Measurements from ENCODE around the gene CYBC1. TPM values are rescaled to one million over a fixed set of nuclear protein-coding genes. Genes with fewer than 3 reads are reported as not detected.

The CYBC1 gene
- polyA plus RNA-seq, 1 donor from 2014 or later: 66.6 TPM

DNA sequence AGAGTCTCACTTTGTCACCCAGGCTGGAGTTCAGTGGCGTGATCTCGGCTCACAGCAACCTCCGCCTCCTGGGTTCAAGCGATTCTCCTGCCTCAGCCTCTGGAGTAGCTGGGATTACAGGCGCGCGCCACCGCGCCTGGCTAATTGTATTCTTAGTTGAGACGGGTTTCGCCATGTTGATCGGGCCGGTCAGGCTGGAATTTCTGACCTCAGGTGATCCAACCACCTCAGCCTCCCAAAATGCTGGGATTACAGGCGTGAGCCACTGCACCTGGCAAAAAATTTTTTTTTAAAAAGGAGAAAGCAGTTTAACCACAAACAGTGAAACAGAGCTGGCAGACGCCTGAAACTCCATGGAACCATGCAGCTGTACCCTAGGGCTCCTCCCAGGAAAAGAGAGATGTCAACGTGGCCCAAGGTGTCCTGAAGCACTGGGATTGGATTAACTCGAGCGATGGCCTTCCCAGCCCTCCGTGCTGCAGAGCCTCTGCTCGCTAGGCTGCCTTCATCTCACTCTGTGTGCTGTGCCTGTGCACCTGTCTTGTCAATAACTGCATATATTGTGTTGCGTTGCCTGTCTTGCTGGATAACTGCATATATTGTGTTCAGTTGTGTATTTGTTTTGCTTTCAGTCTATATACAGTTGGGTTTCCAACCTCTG lies 39.4 kb upstream of the CYBC1 start:
- Histone ChIP-seq H3F3A (ENCODE audit: insufficient read depth, low read length, poor library complexity, severe bottlenecking) (no peaks in the 10 kb centered on the region), H3K27me3 (ENCODE audit: insufficient read depth, low read depth, low read length) (no peaks in the 10 kb centered on the region), H3K79me2 (replicated peaks; ENCODE audit: insufficient read depth, low read length) (no peaks in the 10 kb centered on the region), H3K9me3 (ENCODE audit: low read length) (no peaks in the 10 kb centered on the region), H2AFZ (ENCODE audit: low read depth, low read length) (no peak overlapping the region), H3K4me2 (ENCODE audit: low read length) (no peak overlapping the region), H3K9ac (ENCODE audit: low read length) (no peak overlapping the region), H3K27ac (ENCODE audit: low read length) (no peak overlapping the region), H3K4me3 (ENCODE audit: low read length) (no peak overlapping the region), H3K9me2 (ENCODE audit: insufficient read depth, low read length) (no peaks in the 10 kb centered on the region), H4K20me1 (ENCODE audit: insufficient read depth) (no peaks in the 10 kb centered on the region), H3K36me3 (ENCODE audit: insufficient read depth, low read length) (no peaks in the 10 kb centered on the region)
- TF ChIP-seq RAD21 (conservative IDR thresholded peaks at IDR 0.05) (no peak), TAF1 (IDR thresholded peaks at IDR 0.05; ENCODE audit: low read depth) (no peak), POLR2AphosphoS5 (IDR thresholded peaks at IDR 0.05) (no peak), EP300 (conservative IDR thresholded peaks at IDR 0.05; ENCODE audit: poor library complexity, severe bottlenecking) (no peak), MXI1 (conservative IDR thresholded peaks at IDR 0.05; ENCODE audit: poor library complexity, severe bottlenecking) (no peak), EZH2 (IDR thresholded peaks at IDR 0.05; ENCODE audit: borderline replicate concordance, insufficient read depth, low read length, poor library complexity, severe bottlenecking) (no peak), SMC3 (conservative IDR thresholded peaks at IDR 0.05; ENCODE audit: poor library complexity) (no peak)
- TF ChIP-seq, protein P1, sequence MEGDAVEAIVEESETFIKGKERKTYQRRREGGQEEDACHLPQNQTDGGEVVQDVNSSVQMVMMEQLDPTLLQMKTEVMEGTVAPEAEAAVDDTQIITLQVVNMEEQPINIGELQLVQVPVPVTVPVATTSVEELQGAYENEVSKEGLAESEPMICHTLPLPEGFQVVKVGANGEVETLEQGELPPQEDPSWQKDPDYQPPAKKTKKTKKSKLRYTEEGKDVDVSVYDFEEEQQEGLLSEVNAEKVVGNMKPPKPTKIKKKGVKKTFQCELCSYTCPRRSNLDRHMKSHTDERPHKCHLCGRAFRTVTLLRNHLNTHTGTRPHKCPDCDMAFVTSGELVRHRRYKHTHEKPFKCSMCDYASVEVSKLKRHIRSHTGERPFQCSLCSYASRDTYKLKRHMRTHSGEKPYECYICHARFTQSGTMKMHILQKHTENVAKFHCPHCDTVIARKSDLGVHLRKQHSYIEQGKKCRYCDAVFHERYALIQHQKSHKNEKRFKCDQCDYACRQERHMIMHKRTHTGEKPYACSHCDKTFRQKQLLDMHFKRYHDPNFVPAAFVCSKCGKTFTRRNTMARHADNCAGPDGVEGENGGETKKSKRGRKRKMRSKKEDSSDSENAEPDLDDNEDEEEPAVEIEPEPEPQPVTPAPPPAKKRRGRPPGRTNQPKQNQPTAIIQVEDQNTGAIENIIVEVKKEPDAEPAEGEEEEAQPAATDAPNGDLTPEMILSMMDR (IDR thresholded peaks at IDR 0.05; ENCODE audit: poor library complexity, severe bottlenecking): no peak
- TF ChIP-seq, protein P2, sequence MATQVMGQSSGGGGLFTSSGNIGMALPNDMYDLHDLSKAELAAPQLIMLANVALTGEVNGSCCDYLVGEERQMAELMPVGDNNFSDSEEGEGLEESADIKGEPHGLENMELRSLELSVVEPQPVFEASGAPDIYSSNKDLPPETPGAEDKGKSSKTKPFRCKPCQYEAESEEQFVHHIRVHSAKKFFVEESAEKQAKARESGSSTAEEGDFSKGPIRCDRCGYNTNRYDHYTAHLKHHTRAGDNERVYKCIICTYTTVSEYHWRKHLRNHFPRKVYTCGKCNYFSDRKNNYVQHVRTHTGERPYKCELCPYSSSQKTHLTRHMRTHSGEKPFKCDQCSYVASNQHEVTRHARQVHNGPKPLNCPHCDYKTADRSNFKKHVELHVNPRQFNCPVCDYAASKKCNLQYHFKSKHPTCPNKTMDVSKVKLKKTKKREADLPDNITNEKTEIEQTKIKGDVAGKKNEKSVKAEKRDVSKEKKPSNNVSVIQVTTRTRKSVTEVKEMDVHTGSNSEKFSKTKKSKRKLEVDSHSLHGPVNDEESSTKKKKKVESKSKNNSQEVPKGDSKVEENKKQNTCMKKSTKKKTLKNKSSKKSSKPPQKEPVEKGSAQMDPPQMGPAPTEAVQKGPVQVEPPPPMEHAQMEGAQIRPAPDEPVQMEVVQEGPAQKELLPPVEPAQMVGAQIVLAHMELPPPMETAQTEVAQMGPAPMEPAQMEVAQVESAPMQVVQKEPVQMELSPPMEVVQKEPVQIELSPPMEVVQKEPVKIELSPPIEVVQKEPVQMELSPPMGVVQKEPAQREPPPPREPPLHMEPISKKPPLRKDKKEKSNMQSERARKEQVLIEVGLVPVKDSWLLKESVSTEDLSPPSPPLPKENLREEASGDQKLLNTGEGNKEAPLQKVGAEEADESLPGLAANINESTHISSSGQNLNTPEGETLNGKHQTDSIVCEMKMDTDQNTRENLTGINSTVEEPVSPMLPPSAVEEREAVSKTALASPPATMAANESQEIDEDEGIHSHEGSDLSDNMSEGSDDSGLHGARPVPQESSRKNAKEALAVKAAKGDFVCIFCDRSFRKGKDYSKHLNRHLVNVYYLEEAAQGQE (IDR thresholded peaks at IDR 0.05; ENCODE audit: borderline replicate concordance): no peak

DNA sequence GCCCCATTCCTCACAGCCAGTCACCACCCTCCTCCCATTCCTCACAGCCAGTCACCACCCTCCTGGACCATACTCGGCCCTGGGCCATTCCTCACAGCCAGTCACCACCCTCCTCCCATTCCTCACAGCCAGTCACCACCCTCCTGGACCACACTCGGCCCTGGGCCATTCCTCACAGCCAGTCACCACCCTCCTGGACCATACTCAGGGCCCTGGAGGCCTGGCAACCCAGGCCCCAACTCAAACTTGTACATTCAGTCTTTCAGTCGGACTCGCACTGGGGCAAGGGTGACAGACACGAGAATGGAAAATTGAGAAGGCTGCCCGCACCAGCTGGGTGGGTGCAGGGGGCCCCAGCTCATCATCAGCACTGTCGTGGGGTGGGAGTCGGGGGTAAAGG lies 38.6 kb upstream of the CYBC1 start:
- H3K36me3 ChIP-seq (ENCODE audit: insufficient read depth, low read length): no peaks in the 10 kb centered on the region
- no peak overlapping the region for H3K27ac ChIP-seq (ENCODE audit: low read length)
- TF ChIP-seq SMC3 (conservative IDR thresholded peaks at IDR 0.05; ENCODE audit: poor library complexity) (no peak), EZH2 (IDR thresholded peaks at IDR 0.05; ENCODE audit: borderline replicate concordance, insufficient read depth, low read length, poor library complexity, severe bottlenecking) (no peak)
- H3K9ac ChIP-seq (ENCODE audit: low read length): no peak overlapping the region
- H3K79me2 ChIP-seq (replicated peaks; ENCODE audit: insufficient read depth, low read length): no peaks in the 10 kb centered on the region
- H3K9me3 ChIP-seq (ENCODE audit: low read length): no peaks in the 10 kb centered on the region
- no peaks in the 10 kb centered on the region for H4K20me1 ChIP-seq (ENCODE audit: insufficient read depth)
- H3F3A ChIP-seq (ENCODE audit: insufficient read depth, low read length, poor library complexity, severe bottlenecking): no peaks in the 10 kb centered on the region
- no peak overlapping the region for H3K4me3 ChIP-seq (ENCODE audit: low read length)
- H3K27me3 ChIP-seq (ENCODE audit: insufficient read depth, low read depth, low read length): no peaks in the 10 kb centered on the region
- no peak overlapping the region for H2AFZ ChIP-seq (ENCODE audit: low read depth, low read length)
- no peak overlapping the region for H3K4me2 ChIP-seq (ENCODE audit: low read length)
- H3K9me2 ChIP-seq (ENCODE audit: insufficient read depth, low read length): no peaks in the 10 kb centered on the region

Measured in neural cell (in vitro differentiated cells).